DOHH2 (cell line): ENCODE data around the gene PIP.
"Not testable (repeated sequence)": the region's sequence is repeated elsewhere in the genome, so short reads cannot be mapped to it uniquely, and the experiment has no call there.

ENCODE experiments used
- H3F3A ChIP-seq: fragments of 200-600 bp; sonication (generic), shearing (Covaris generic); 2 replicates; pipeline ENCODE4 v1.6.0; 2016; ENCODE audit warnings: antibody characterized with exemption, mild to moderate bottlenecking; ENCODE audit not compliant: control insufficient read depth, insufficient read depth
- H3K27ac ChIP-seq: fragments of 200-600 bp; sonication (generic); 2 replicates; pipeline ENCODE4 v1.5.1; 2014; ENCODE audit warnings: low read depth, mild to moderate bottlenecking, low read length, moderate library complexity
- H3K27me3 ChIP-seq: fragments of 200-600 bp; sonication (generic); 2 replicates; pipeline ENCODE4 v1.6.1; 2014; ENCODE audit warnings: mild to moderate bottlenecking, low read length, mixed read lengths; ENCODE audit not compliant: control insufficient read depth
- H3K36me3 ChIP-seq: fragments of 200-600 bp; sonication (generic); 2 replicates; pipeline ENCODE4 v1.6.1; 2014; ENCODE audit warnings: mild to moderate bottlenecking, low read length, moderate library complexity, mixed read lengths; ENCODE audit not compliant: control insufficient read depth
- H3K4me1 ChIP-seq: fragments of 200-600 bp; sonication (generic); 2 replicates; pipeline ENCODE4 v1.6.1; 2014; ENCODE audit warnings: mild to moderate bottlenecking, low read length, mixed read lengths; ENCODE audit not compliant: control insufficient read depth
- H3K4me2 ChIP-seq: fragments of 200-600 bp; sonication (generic); 2 replicates; pipeline ENCODE4 v1.6.0; 2014; ENCODE audit warnings: mild to moderate bottlenecking, low read length, moderate library complexity
- H3K4me3 ChIP-seq: fragments of 200-600 bp; sonication (generic); 2 replicates; pipeline ENCODE4 v1.5.1; 2014; ENCODE audit warnings: mild to moderate bottlenecking, low read length, mixed read lengths
- H3K79me2 ChIP-seq: fragments of 200-600 bp; sonication (generic); 2 replicates; pipeline ENCODE4 v1.6.1; 2014; ENCODE audit warnings: mild to moderate bottlenecking, low read length, mixed read lengths; ENCODE audit not compliant: control insufficient read depth
- H3K9me2 ChIP-seq: fragments of 200-600 bp; sonication (generic); replicated peaks from 2 replicates; pipeline ENCODE4 v1.6.1; 2014; ENCODE audit warnings: mild to moderate bottlenecking, low read length, mixed read lengths; ENCODE audit not compliant: control insufficient read depth
- H3K9me3 ChIP-seq: fragments of 200-600 bp; sonication (generic); 2 replicates; pipeline ENCODE4 v1.6.1; 2014; ENCODE audit warnings: antibody characterized with exemption, low read length, mixed read lengths; ENCODE audit not compliant: control insufficient read depth, insufficient read depth
- H4K20me1 ChIP-seq: fragments of 200-600 bp; sonication (generic); 2 replicates; pipeline ENCODE4 v1.6.0; 2014; ENCODE audit warnings: low read depth, mild to moderate bottlenecking, antibody characterized with exemption, low read length, moderate library complexity; ENCODE audit not compliant: control insufficient read depth, insufficient read depth
- CTCF ChIP-seq: fragments of 200-600 bp; sonication (generic); IDR thresholded peaks from one replicate; pipeline ENCODE4 v1.5.1; 2014; ENCODE audit warnings: antibody characterized with exemption, mild to moderate bottlenecking, low read depth, low read length; ENCODE audit not compliant: poor library complexity, severe bottlenecking
- EZH2phosphoT487 ChIP-seq: fragments of 200-600 bp; sonication (generic); IDR thresholded peaks from 2 replicates; pipeline ENCODE4 v1.6.1; 2017; ENCODE audit warnings: borderline replicate concordance, mild to moderate bottlenecking, antibody characterized with exemption, low read length, moderate library complexity, mixed read lengths

The PIP gene

GRCh38 chr7:143117395-143117794 is 14.5 kb upstream of the PIP start:
- Histone ChIP-seq H3K4me2 (no peak overlapping the region), H3K9me2 (no peaks in the 10 kb centered on the region), H3K27me3 (no peaks in the 10 kb centered on the region), H3K36me3 (no peaks in the 10 kb centered on the region), H3K4me3 (no peak overlapping the region), H3F3A (no peaks in the 10 kb centered on the region), H3K27ac (no peak overlapping the region), H4K20me1 (no peaks in the 10 kb centered on the region), H3K79me2 (no peaks in the 10 kb centered on the region), H3K9me3 (peaks cover 25% of the 10 kb centered on the region; the same call in 1 of the 2 replicates), H3K4me1 (peaks cover 13% of the 10 kb centered on the region)
- TF ChIP-seq EZH2phosphoT487 (no peak), CTCF (no peak)

- peaks cover 33% of the 10 kb centered on the region for H3K9me3 ChIP-seq
- peak overlapping the region; percentile 6 for H3K4me3 ChIP-seq
- H3K9me2 ChIP-seq = no peaks in the 10 kb centered on the region
- peaks cover 17% of the 10 kb centered on the region for H3K4me1 ChIP-seq
- no peaks in the 10 kb centered on the region for H3F3A ChIP-seq
- no peak for TF ChIP-seq EZH2phosphoT487
- no peak for TF ChIP-seq CTCF
- H3K27ac ChIP-seq = peak overlapping the region; percentile 17
- H3K36me3 ChIP-seq = no peaks in the 10 kb centered on the region
- H3K79me2 ChIP-seq = no peaks in the 10 kb centered on the region
- H4K20me1 ChIP-seq = no peaks in the 10 kb centered on the region
- H3K4me2 ChIP-seq = peak overlapping the region; percentile 36
- H3K27me3 ChIP-seq = no peaks in the 10 kb centered on the region
Measured at GRCh38 chr7:143120691-143121405, 11.0 kb upstream of the PIP start.

- H4K20me1 ChIP-seq, H3K4me3 ChIP-seq, H3K36me3 ChIP-seq, H3K4me2 ChIP-seq, H3K27ac ChIP-seq, H3K27me3 ChIP-seq, H3K79me2 ChIP-seq, H3K9me2 ChIP-seq, H3F3A ChIP-seq: not testable (repeated sequence)
- Histone ChIP-seq H3K9me3 (peaks cover 25% of the 10 kb centered on the region), H3K4me1 (peaks cover 24% of the 10 kb centered on the region)
Measured at GRCh38 chr7:143123326-143123725, 8.6 kb upstream of the PIP start.

GRCh38 chr7:143126146-143126545 is 5.7 kb upstream of the PIP start:
- Histone ChIP-seq H3K9me3 (peaks cover 25% of the 10 kb centered on the region), H3K4me1 (peaks cover 13% of the 10 kb centered on the region), H3K79me2 (no peaks in the 10 kb centered on the region), H3F3A (no peaks in the 10 kb centered on the region), H3K4me3 (no peak overlapping the region), H4K20me1 (no peaks in the 10 kb centered on the region), H3K4me2 (no peak overlapping the region), H3K27ac (no peak overlapping the region), H3K36me3 (no peaks in the 10 kb centered on the region), H3K9me2 (no peaks in the 10 kb centered on the region), H3K27me3 (no peaks in the 10 kb centered on the region)
- no peak for TF ChIP-seq EZH2phosphoT487
- TF ChIP-seq CTCF = no peak
